GM12878 (cell line): ENCODE measurements around the gene ZG16. TPM values are rescaled to one million over a fixed set of nuclear protein-coding genes. Genes with fewer than 3 reads are reported as not detected.
A peak's percentile ranks its signal among the peaks of the same experiment; 100 is the strongest.

Source experiments
- CBX3 ChIP-seq: fragments of 200-600 bp; sonication (generic); IDR thresholded peaks from 2 replicates; pipeline ENCODE4 v1.6.1; 2016; ENCODE audit warnings: low read depth, borderline replicate concordance
- ESRRA ChIP-seq: IDR thresholded peaks from 2 replicates; pipeline ENCODE4 v1.6.1; 2012; ENCODE audit warnings: mild to moderate bottlenecking, low read length, improper control_type of control experiment
- FOXK2 ChIP-seq: fragments of 450-650 bp; IDR thresholded peaks from 2 replicates; pipeline ENCODE4 v1.6.1; 2017; ENCODE audit warnings: mild to moderate bottlenecking, moderate library complexity
- HDGF ChIP-seq: fragments of 450-650 bp; IDR thresholded peaks from 2 replicates; pipeline ENCODE4 v1.6.1; 2016; ENCODE audit warnings: antibody characterized with exemption
- JUND ChIP-seq: IDR thresholded peaks from 2 replicates; pipeline ENCODE4 v1.6.1; 2012; ENCODE audit warnings: low read depth, mild to moderate bottlenecking, low read length, improper control_type of control experiment, moderate library complexity
- MEF2A ChIP-seq: IDR thresholded peaks from 2 replicates; pipeline ENCODE4 v1.6.1; 2011; ENCODE audit warnings: low read depth, mild to moderate bottlenecking, low read length, moderate library complexity; ENCODE audit not compliant: insufficient read depth
- MYB ChIP-seq: fragments of 150-350 bp; IDR thresholded peaks from 2 replicates; pipeline ENCODE4 v1.6.1; 2014; ENCODE audit warnings: mild to moderate bottlenecking, low read depth, low read length, borderline replicate concordance
- NRF1 ChIP-seq: conservative IDR thresholded peaks from 2 replicates; pipeline ENCODE4 v1.6.1; 2011; ENCODE audit warnings: mild to moderate bottlenecking, low read depth, low read length, improper control_type of control experiment
- RB1 ChIP-seq: fragments of 450-650 bp; formaldehyde crosslinking; IDR thresholded peaks from 2 replicates; pipeline ENCODE4 v1.6.1; 2017; ENCODE audit warnings: mild to moderate bottlenecking, borderline replicate concordance
- WRNIP1 ChIP-seq: IDR thresholded peaks from 2 replicates; pipeline ENCODE4 v1.6.1; 2011; ENCODE audit warnings: low read depth, low read length, improper control_type of control experiment, borderline replicate concordance
- ZNF24 ChIP-seq: fragments of 450-650 bp; IDR thresholded peaks from 2 replicates; pipeline ENCODE4 v1.6.1; 2017; ENCODE audit warnings: antibody characterized with exemption, mild to moderate bottlenecking
- ZNF384 ChIP-seq: IDR thresholded peaks from 2 replicates; pipeline ENCODE4 v1.6.1; 2012; ENCODE audit warnings: low read depth, mild to moderate bottlenecking, low read length, improper control_type of control experiment, borderline replicate concordance
- ZZZ3 ChIP-seq: IDR thresholded peaks from 2 replicates; pipeline ENCODE4 v1.6.1; 2011; ENCODE audit warnings: low read depth; ENCODE audit not compliant: control insufficient read depth, insufficient read length
- polyA plus RNA-seq, 11 experiments: library from polyadenylated mRNA; depleted of rRNA in 4 of 11; unstranded in 6 of 11; stranded (reverse) in 5 of 11; fragments of >200 nt; fragmentation: Nextera tagmentation in 4 of 11; fragmentation: Illumina TruSeq in 1 of 11; extraction: Ambion mirVana in 4 of 11; extraction: Trizol in 1 of 11; gene quantifications; 1 replicate in 1 of 11; 2 replicates in 10 of 11; pipeline versions ENCODE4 v1.2.1 to v1.2.3, GENCODE V29; 2011 to 2016; ENCODE audit warnings: inconsistent platforms in 2 of 11, missing spikeins in 2 of 11, low read depth in 1 of 11
- total RNA-seq, 4 experiments: library from RNA; depleted of rRNA in 3 of 4; stranded (reverse); fragments of >200 nt in 3 of 4; fragmentation: Illumina TruSeq in 1 of 4; extraction: Trizol in 1 of 4; gene quantifications; 2 replicates each; pipeline versions ENCODE4 v1.2.1 to v1.2.3, GENCODE V29; 2013 to 2021
- TF ChIP-seq, protein P1 (sequence below): IDR thresholded peaks from 2 replicates; pipeline ENCODE4 v1.6.1; 2012; ENCODE audit warnings: low read length, inconsistent platforms
- TF ChIP-seq, protein P2 (sequence below): fragments of 150-350 bp; IDR thresholded peaks from 2 replicates; pipeline ENCODE4 v1.6.1; 2016; ENCODE audit warnings: low read depth, low read length
- TF ChIP-seq, protein P3 (sequence below): fragments of 450-650 bp; IDR thresholded peaks from 2 replicates; pipeline ENCODE4 v1.6.1; 2017; ENCODE audit warnings: mild to moderate bottlenecking, moderate library complexity
- TF ChIP-seq, protein P4 (sequence below): IDR thresholded peaks from 2 replicates; pipeline ENCODE4 v1.6.1; 2012; ENCODE audit warnings: low read depth, low read length, improper control_type of control experiment

Gene ZG16
- total and polyA plus RNA-seq, 10 of the 15 experiments (the other 5 are each of a cell fraction or from before 2014, with no cell fraction given), result not detected

DNA sequence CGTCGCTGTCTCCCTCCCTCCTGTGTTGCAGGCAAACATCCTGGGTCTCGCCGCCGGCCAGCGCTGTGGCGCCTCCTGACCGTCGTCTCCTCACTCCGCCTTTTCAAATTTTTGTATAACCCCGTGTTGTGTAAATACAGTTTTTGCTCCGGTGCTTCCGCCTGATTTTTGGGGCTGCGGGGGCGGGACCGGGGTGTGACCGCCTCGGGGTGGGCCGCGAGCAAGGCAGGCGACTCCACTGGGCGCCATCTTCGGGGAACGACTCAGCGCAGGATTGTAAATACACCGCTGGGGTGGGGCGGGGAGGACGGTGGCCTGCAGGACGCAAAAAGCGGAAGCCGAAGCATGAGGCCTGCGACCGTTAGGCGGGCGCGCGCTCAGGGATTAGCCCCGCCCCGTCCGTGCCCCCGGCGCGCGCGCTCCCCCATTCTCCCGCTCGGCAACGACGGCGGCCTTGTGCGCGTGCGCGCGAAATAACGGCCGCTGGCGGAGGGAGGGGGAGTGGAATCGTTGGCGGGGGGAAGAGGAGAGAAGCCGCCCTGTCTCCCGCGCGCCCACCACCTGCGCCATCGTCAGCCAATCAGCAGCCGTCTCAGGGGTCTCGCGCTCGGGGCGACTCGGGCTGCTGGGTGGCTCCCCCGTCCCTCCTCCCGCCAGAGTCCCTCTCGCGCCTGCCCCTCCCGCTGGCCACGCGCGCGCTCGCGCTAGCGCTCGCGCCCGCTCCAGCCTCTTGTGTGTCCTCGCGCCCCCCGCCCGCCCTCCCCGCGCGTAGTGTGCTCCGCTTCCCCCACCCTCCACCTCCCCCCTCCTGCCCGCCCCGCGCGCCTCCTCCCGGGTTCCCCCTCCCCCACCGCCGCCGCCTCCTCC, 27.4 kb downstream of the ZG16 start (continued):
- TF ChIP-seq, protein P1, sequence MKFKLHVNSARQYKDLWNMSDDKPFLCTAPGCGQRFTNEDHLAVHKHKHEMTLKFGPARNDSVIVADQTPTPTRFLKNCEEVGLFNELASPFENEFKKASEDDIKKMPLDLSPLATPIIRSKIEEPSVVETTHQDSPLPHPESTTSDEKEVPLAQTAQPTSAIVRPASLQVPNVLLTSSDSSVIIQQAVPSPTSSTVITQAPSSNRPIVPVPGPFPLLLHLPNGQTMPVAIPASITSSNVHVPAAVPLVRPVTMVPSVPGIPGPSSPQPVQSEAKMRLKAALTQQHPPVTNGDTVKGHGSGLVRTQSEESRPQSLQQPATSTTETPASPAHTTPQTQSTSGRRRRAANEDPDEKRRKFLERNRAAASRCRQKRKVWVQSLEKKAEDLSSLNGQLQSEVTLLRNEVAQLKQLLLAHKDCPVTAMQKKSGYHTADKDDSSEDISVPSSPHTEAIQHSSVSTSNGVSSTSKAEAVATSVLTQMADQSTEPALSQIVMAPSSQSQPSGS, result no peak
- TF ChIP-seq WRNIP1, result no peak
- peak; percentile 79; the same call in 1 of the 2 replicates for TF ChIP-seq RB1
- TF ChIP-seq ZNF384, result no peak
- TF ChIP-seq MEF2A, result peak; percentile 75; the same call in 1 of the 2 replicates
- no peak for TF ChIP-seq CBX3
- TF ChIP-seq HDGF, result no peak
- TF ChIP-seq ESRRA, result no peak
- TF ChIP-seq ZZZ3, result no peak
- TF ChIP-seq, protein P2, sequence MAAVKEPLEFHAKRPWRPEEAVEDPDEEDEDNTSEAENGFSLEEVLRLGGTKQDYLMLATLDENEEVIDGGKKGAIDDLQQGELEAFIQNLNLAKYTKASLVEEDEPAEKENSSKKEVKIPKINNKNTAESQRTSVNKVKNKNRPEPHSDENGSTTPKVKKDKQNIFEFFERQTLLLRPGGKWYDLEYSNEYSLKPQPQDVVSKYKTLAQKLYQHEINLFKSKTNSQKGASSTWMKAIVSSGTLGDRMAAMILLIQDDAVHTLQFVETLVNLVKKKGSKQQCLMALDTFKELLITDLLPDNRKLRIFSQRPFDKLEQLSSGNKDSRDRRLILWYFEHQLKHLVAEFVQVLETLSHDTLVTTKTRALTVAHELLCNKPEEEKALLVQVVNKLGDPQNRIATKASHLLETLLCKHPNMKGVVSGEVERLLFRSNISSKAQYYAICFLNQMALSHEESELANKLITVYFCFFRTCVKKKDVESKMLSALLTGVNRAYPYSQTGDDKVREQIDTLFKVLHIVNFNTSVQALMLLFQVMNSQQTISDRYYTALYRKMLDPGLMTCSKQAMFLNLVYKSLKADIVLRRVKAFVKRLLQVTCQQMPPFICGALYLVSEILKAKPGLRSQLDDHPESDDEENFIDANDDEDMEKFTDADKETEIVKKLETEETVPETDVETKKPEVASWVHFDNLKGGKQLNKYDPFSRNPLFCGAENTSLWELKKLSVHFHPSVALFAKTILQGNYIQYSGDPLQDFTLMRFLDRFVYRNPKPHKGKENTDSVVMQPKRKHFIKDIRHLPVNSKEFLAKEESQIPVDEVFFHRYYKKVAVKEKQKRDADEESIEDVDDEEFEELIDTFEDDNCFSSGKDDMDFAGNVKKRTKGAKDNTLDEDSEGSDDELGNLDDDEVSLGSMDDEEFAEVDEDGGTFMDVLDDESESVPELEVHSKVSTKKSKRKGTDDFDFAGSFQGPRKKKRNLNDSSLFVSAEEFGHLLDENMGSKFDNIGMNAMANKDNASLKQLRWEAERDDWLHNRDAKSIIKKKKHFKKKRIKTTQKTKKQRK, result no peak
- peak; percentile 98 for TF ChIP-seq MYB
- TF ChIP-seq FOXK2, result peak; percentile 89
- TF ChIP-seq ZNF24, result no peak
- TF ChIP-seq JUND, result no peak; the same call in 1 of the 2 replicates
- TF ChIP-seq, protein P3, sequence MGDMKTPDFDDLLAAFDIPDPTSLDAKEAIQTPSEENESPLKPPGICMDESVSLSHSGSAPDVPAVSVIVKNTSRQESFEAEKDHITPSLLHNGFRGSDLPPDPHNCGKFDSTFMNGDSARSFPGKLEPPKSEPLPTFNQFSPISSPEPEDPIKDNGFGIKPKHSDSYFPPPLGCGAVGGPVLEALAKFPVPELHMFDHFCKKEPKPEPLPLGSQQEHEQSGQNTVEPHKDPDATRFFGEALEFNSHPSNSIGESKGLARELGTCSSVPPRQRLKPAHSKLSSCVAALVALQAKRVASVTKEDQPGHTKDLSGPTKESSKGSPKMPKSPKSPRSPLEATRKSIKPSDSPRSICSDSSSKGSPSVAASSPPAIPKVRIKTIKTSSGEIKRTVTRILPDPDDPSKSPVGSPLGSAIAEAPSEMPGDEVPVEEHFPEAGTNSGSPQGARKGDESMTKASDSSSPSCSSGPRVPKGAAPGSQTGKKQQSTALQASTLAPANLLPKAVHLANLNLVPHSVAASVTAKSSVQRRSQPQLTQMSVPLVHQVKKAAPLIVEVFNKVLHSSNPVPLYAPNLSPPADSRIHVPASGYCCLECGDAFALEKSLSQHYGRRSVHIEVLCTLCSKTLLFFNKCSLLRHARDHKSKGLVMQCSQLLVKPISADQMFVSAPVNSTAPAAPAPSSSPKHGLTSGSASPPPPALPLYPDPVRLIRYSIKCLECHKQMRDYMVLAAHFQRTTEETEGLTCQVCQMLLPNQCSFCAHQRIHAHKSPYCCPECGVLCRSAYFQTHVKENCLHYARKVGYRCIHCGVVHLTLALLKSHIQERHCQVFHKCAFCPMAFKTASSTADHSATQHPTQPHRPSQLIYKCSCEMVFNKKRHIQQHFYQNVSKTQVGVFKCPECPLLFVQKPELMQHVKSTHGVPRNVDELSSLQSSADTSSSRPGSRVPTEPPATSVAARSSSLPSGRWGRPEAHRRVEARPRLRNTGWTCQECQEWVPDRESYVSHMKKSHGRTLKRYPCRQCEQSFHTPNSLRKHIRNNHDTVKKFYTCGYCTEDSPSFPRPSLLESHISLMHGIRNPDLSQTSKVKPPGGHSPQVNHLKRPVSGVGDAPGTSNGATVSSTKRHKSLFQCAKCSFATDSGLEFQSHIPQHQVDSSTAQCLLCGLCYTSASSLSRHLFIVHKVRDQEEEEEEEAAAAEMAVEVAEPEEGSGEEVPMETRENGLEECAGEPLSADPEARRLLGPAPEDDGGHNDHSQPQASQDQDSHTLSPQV, result no peak
- TF ChIP-seq, protein P4, sequence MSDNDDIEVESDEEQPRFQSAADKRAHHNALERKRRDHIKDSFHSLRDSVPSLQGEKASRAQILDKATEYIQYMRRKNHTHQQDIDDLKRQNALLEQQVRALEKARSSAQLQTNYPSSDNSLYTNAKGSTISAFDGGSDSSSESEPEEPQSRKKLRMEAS, result peak; percentile 65; the same call in 1 of the 2 replicates
- TF ChIP-seq NRF1, result peak; percentile 45
